NCI-H345 treated with DMSO at 0.1 percent for 48 hours (cell line): Measurements from ENCODE around the gene ZMYND11.
"Not testable (repeated sequence)": the region's sequence is repeated elsewhere in the genome, so short reads cannot be mapped to it uniquely, and the experiment has no call there.

Experiments used
- DNase-seq: peaks from one replicate; lab custom pipeline; 2025; ENCODE audit not compliant: unreplicated experiment; lab: John Stamatoyannopoulos, UW

The ZMYND11 gene

DNA sequence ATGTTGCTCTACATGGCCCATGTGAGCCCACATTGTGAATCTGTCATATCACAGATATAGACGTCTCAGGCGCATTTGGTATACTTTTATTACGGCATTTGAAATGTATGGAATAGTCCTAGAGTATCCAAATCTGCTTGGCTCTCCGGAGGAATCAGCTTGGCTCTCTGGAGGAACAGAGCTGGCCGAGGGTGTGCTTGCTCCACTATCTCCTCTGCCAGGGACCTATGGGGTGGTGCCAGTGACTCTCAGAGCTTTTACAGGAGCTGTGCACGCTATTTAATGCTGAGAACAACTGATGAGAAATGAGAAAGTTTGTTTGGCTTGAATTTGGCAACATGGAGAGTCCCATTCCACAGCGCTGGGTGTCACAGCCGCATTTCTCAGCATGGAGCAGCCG, 144.0 kb downstream of the ZMYND11 start:
- no peak for DNase-seq

DNA sequence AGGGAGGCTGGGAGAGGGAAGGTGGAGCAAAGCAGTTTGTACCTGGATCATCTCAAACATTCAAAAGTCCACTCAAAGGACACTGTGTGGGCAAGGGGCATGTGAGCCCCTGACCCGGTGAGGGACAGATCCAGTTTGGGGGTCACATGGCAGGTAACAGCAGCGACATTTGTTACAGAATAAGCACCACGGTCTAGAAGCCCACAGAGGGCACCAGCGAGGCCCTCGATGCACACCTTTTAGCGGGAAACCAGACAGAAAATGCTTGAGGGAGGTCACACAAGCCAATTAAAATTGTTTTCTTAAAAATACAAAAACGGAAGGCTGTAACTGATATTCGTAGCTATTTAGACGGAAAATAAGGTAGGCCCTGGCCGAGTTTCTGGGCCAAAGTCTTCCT, 144.4 kb downstream of the ZMYND11 start:
- DNase-seq = no peak

DNA sequence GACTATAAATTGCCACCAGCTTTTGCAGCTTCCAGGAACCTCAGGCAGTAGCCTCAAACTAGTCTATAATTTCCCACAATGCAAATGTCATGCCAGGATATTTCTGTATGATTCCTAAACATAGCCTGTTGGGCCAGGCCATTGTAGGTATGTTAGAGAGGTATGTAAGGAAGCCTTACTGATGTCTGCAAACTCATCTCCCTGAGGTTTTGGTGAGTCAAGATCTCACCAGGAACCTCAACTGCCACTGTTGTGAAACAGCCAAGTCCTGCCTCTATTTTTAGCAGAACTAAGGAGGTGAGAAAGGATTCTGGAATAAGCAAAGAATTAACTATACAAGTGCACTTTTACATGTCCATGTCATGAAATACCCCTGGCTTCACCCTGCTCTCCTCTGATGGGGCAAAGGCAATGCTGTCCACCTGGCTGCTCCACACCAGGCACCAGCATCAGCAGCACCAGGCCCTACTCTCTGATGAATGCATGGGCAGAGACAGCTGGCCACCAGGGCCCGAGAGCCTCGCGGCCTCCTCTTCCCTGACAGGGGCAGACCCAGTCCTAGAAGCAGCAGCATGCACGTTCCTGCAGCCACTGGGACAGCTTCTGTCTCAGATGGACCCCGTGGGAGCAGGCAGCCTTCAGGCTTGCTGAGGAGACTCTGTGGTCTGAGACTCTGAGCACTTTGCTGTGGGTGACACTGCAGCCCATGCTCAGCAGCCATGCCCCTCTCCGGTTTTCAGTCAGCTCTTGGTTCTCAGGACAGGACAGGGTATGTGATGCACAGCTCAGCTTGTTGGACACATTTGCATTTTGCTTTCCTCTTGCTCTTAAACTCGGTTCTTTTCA, 147.3 kb downstream of the ZMYND11 start:
- DNase-seq = no peak

DNA sequence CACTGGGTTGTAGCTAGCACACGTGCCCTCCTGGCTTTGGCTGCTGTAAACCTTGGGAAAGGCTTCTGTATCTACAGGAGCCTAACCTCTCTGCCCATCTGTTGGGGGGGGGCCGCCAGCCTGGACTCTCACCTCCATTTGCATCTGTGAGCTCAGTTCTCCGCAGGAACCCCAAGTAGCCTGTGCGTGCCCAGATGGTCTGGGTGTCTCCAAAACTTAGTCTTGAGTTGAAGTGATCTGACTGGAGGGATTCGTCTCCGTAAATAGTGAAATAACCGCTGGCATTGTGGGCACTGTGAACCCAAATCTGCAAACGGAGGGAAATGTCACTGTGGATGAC, 147.9 kb downstream of the ZMYND11 start:
- DNase-seq = no peak

DNA sequence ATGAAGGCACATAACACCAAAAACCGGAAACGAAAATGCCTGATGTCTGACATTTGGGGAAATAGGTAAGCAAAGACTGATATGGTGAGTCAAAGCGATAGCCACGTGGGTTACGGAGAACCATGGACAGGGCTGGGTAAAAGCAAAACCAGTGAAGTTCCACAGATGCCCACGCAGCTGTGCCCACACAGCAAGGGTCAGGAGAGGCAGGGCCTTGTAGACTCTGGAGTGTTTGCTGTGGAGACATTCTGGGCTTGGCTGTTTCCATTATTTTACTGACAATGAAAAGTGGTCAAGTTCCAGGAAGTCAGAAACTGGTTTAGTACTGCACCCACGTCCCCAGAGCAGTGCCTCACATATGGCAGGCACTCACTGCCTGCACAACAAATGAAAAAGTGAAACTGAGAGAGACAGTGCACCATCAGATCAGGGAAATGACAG, 148.7 kb downstream of the ZMYND11 start:
- DNase-seq = no peak

DNA sequence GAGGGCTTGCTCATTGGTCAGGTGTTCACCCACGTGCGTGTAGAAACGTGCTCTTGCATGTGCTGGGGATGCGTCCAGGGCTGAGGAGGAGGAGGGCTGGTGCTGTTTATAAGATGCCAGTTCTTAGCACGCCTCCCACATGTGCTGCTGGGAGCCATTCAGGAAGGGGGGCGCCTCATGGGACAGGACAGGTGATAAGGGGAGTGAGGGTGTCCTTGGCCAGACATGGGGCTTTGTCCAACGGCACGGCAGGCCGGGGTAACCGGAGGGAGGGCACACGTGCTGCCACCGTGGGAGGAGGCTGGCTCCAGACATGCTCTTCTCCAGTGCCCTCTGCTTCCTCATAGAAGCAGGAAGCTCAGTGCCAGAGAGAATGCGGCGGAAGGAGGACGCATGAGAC, 150.0 kb downstream of the ZMYND11 start:
- no peak for DNase-seq

DNA sequence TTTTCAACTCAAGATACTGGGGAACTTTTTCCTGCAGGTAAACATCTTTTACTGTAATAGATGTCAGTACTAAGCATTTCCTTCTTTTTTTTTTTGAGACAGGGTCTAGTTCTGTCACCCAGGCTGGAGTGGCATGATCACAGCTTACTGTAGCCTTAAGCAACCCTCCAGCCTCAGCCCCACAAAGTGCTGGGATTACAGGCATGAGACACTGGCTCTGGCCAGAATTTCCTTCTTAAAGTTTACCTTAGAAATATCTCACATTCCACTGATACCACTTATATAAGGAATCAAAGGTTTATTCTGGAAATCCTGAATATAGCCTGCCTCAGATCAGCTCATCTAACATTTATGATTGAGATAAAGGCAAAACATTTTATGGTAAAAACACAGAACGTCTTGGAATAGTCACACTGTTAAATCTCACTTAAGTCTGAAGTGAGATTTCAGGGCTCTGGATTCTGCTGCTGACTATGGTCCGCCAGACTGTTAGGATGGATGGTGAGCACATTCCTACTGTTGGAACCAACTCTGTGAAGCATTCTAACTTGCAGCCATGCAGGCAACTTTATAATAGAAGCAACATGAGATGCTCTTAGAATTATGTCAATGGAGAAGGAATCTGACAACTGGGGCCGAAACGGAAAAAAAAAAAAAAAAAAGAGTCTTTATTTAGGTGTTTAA, 151.9 kb downstream of the ZMYND11 start:
- DNase-seq = no peak

DNA sequence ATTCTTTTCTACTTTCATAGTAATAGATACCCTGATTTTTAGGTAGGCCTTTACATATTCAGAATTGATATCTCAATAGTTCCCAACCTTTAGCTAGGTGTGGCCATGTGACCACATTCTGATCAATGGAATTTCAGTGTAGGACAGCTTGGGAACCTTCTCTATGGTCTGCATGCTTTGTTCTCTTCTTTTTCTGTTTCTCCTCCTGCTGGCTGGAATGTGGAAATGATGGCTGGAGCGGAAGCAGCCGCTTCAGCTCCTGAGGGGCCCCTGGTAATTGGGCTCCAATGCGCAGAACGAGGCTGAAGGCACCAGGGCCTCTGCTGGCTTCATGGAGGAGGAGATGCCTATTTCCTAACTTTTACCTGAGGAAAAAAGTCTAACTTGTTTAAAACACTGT, 152.6 kb downstream of the ZMYND11 start:
- no peak for DNase-seq

DNA sequence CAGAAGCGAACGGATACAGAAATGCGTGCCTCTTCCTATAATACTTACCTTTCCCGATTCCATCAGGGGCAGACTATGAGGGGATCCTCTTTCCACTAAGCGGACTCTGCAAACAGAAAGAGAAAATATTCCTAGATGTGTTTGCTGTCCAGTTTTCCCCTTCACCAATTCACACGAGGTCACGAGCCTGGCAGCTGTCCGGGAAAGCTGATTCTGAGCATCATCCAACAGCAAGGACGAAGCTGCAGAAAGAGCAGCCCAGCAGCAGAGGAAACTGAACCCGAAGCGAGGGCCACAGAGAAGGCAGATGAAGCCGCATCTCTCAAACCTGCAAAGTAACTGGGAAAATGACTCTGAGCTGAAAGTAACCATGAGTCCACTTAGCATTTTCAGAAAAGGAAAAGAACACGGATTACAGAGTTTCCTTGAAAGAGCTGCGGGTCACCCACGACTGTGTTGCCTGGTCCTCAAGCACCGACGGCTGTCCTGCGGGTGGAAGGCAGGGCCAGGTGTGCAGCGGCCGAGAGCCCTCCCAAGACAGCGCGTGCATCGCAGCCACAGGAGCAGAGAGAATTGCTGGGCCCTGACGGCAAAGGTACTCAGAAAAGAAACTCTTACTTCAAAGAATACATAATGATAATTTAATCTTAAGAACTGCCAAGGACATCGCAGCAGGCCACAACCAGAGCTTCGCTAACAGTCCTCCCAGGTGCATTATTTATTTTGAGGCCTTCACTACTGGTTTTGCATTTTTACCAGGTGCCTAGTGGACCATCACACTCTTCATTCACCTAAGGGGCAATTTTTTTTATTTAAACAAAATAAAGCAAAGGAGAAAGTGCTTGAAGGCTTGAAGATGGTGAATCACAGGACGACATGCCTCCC, 153.3 kb downstream of the ZMYND11 start:
- no peak for DNase-seq

DNA sequence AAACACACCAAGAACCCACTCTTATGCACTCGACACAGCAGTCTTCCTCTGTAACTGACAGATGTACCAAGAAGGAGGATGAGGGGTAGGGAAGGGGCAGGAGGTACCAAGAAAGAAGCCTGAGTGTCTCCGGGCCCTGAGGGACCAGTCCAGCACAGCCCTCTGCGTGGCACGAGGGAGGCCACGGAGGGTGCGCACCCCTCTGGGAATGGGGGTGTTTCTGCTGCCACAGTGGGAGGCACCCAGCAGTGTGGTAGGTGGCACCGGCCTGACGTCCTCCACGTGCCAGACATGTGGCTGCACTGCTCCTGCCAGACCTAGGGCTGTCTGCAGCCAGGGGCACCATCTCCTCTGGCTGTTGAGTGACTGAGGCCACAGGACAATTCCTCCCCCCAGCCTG, 154.3 kb downstream of the ZMYND11 start:
- DNase-seq = no peak

DNA sequence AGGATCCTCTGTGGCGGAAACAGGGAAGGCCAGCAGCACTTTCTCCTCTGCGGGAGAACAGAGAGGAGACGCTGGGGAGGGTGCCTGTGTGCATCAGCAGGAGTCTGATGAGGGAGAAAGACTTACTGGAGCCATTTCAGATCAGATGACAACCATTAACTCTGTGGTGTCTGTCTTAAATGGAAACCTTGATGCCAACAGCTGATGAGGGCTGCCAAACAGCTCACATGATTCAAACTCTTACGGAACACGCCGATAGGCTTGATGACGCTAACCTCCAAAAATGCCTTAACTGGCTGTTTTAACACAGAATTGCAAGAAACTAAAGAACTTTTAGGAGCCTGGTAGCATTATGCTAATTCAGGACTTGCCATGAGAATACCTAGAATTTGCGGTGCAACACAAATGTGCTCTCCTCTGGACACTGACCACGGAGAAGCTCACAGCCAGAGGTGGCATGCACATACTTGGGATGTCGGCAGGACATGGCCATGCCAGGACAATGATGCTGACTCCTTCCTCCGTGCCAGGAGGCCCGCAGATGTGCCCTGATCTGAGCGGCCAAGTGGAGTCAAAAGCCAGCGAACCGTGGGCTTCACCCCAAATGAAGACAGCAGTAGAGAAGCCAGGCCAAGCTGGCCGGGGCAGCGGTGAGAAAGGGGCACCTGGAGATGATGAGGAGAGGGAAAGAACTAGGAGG, 154.9 kb downstream of the ZMYND11 start:
- no peak for DNase-seq

DNA sequence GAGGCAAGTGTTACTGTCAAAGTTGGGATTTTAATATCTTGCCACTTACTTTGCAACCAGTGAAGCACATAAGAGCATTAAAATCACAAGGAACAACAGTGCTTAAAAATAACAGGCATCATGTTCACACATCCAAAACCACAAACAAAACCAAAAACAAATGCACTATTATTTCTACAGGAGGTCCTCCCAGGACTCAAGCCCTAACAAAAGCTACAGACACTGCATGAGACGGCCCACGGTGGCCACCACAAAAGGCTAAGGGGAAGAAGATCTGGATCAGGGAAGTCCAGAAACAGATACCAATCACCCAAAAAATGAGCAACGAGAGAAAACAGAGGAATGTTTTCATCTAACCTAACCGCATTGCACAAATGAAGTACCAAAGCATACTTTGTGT, 158.4 kb downstream of the ZMYND11 start:
- DNase-seq = no peak

DNA sequence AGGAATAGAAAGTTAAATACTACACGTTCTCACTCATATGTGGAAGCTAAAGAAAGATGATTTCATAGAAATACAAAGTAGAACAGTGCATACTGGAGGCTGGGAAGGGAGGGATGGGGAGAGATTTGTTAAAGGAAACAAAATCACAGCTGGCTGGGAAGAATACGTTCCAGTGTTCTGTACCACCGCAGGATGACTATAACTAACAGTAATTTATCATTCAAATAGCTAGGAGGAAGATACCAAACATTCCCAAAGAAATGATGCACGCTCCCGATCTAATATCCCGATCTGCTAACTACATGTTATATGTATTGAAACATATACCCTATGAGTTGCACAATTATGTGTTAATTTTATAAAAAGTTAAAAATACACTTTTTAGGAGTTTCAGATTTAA, 162.3 kb downstream of the ZMYND11 start:
- DNase-seq = no peak

DNA sequence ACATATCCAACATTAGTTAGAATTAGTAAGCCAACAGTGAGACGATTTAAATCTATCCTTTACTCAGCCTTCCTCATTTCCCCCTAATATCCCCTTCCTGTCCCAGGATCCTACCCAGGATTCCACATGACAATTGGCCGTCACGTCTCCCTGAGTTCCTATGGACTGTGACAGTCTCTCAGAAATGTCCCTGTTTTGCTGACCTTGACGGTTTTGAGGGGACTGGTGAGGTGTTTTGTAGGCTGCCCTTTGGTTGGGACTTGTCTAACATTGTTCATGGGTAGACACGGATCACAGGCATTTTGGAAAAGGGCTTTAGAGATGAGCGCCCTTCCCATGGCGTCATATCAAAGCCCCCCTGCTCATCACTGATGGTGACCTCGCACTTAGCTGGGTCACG, 162.8 kb downstream of the ZMYND11 start:
- no peak for DNase-seq

DNA sequence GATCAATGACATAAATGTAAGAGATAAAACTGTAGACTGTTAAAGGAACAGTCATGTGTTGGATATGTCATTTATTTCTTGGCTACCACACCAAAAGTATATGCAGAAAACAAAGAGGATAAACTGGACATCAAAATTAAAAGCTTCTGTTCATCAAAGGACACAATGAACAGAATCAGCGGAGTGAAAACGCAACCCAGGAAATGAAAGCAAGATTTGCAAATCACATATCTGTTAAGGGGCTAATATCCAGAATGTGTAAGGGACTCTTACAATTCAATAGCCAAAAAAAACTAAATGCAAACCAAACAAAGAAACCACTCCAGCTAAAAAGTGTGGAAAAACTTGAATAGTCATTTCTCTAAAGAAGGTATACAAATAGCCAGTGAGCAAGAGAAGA, 164.3 kb downstream of the ZMYND11 start:
- DNase-seq = no peak

DNA sequence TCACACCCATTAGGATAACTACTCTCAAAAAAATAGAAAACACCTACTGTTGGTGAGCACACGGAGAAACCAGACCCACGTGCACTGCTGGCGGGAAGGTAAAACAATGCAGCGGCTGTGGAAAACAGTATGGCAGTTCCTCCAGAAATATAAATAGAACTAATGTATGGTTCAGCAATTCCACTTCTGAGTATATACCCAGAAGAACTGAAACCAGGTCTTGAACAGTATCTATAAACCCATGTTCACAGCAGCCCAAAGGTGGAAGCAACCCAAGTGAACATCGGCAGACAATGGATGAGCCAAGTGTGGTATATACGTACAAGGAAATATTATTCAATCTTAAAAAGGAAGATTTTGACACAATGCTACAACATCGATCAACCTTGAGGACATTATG, 164.7 kb downstream of the ZMYND11 start:
- DNase-seq = no peak

DNA sequence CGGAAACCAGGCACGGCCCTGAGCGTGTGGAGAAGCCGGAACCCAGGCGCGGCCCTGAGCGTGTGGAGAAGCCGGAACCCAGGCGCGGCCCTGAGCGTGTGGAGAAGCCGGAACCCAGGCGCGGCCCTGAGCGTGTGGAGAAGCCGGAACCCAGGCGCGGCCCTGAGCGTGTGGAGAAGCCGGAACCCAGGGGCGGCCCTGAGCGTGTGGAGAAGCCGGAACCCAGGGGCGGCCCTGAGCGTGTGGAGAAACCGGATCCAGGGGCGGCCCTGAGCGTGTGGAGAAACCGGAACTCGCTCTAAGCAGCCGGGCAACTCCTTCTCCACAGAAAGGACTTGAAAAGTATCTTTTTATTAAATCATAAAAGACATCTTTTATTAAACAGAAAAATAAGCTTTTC, 165.3 kb downstream of the ZMYND11 start:
- DNase-seq = not testable (repeated sequence)

DNA sequence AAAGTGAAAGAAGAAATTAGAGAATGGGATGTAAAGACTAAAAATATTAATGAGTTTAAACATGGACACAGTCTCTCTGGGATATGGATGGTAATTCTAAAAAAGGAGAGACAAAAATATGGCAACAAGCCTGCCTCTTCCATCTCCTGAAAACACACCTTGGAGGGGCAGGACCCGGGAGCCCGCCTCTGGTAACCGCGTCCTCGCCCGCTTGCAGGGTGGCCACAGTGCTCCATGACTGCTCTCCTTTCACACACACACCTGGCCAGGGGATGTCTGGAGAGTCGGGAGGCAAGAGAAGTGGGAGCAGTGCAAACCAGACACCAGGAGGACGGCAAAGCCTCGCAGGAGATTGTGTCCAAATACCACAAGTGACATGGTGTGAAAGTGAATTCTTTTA, 166.3 kb downstream of the ZMYND11 start:
- DNase-seq = no peak
